ENCODE results near the gene RNFT2. TPM values are rescaled to one million over a fixed set of nuclear protein-coding genes. Genes with fewer than 3 reads are reported as not detected.
"Not testable (repeated sequence)": the region's sequence is repeated elsewhere in the genome, so short reads cannot be mapped to it uniquely, and the experiment has no call there.

RNFT2 gene
- total RNA-seq, 4 donors from 2014 or later: 0.31 to 0.54 TPM; not detected in 2

GRCh38 chr12:116749884-116750283 lies 11.8 kb downstream of the RNFT2 start:
- H3K27me3 ChIP-seq: no peaks in the 10 kb centered on the region
- no peak overlapping the region for H3K27ac ChIP-seq
- no peaks in the 10 kb centered on the region for H3K9me3 ChIP-seq
- no peaks in the 10 kb centered on the region for H3K36me3 ChIP-seq
- no CpG with 5 or more reads among the region's 26 CpGs for WGBS, 2 donors (ENCODE audit: low coverage in 1 of 2)
- H3K4me3 ChIP-seq: no peak overlapping the region
- H3K4me1 ChIP-seq: no peaks in the 10 kb centered on the region
- ATAC-seq: no peak
- TF ChIP-seq CTCF (IDR thresholded peaks at IDR 0.05) (no peak), POLR2AphosphoS5 (IDR thresholded peaks at IDR 0.05) (no peak), EP300 (IDR thresholded peaks at IDR 0.05) (no peak)

GRCh38 chr12:116750298-116750697 lies 12.2 kb downstream of the RNFT2 start:
- Histone ChIP-seq H3K4me3 (no peak overlapping the region), H3K36me3 (no peaks in the 10 kb centered on the region), H3K9me3 (no peaks in the 10 kb centered on the region), H3K27ac (no peak overlapping the region), H3K4me1 (no peaks in the 10 kb centered on the region), H3K27me3 (no peaks in the 10 kb centered on the region)
- TF ChIP-seq POLR2AphosphoS5 (IDR thresholded peaks at IDR 0.05): no peak
- TF ChIP-seq CTCF (IDR thresholded peaks at IDR 0.05): no peak
- TF ChIP-seq EP300 (IDR thresholded peaks at IDR 0.05): no peak
- TF ChIP-seq POLR2A (IDR thresholded peaks at IDR 0.05): no peak
- 80% methylated on average over 1 of the region's 4 CpGs; no CpG with 5 or more reads in 1 of the 2 donors for WGBS, 2 donors (ENCODE audit: low coverage in 1 of 2)
- no peak for ATAC-seq

- 79 to 93% methylated on average over 3 to 5 of the region's 5 CpGs for WGBS, 2 donors (ENCODE audit: low coverage in 1 of 2)
- not testable (repeated sequence) for H3K4me1 ChIP-seq, H3K27ac ChIP-seq, ATAC-seq, H3K27me3 ChIP-seq, H3K9me3 ChIP-seq, H3K36me3 ChIP-seq, H3K4me3 ChIP-seq
Observed at GRCh38 chr12:116754097-116754496, 16.0 kb downstream of the RNFT2 start.

- not testable (repeated sequence) for H3K27me3 ChIP-seq, H3K4me3 ChIP-seq, ATAC-seq, H3K9me3 ChIP-seq, H3K36me3 ChIP-seq, H3K4me1 ChIP-seq, H3K27ac ChIP-seq
- WGBS, 2 donors (ENCODE audit: low coverage in 1 of 2): 78% methylated on average over 1 of the region's 1 CpG; no CpG with 5 or more reads in 1 of the 2 donors
Observed at GRCh38 chr12:116754783-116755182, 16.7 kb downstream of the RNFT2 start.

GRCh38 chr12:116759783-116760621 lies 21.9 kb downstream of the RNFT2 start:
- no peak for ATAC-seq
- Histone ChIP-seq H3K4me1 (no peaks in the 10 kb centered on the region), H3K9me3 (no peaks in the 10 kb centered on the region), H3K27me3 (no peaks in the 10 kb centered on the region), H3K36me3 (no peaks in the 10 kb centered on the region), H3K4me3 (no peak overlapping the region), H3K27ac (no peak overlapping the region)
- 75 to 100% methylated on average over 1 to 7 of the region's 22 CpGs for WGBS, 2 donors (ENCODE audit: low coverage in 1 of 2)
- TF ChIP-seq EP300 (IDR thresholded peaks at IDR 0.05) (no peak), POLR2A (IDR thresholded peaks at IDR 0.05) (no peak), POLR2AphosphoS5 (IDR thresholded peaks at IDR 0.05) (no peak), CTCF (IDR thresholded peaks at IDR 0.05) (no peak)

- Histone ChIP-seq H3K4me3 (no peak overlapping the region), H3K27me3 (no peaks in the 10 kb centered on the region), H3K36me3 (no peaks in the 10 kb centered on the region), H3K4me1 (no peaks in the 10 kb centered on the region), H3K27ac (no peak overlapping the region), H3K9me3 (no peaks in the 10 kb centered on the region)
- TF ChIP-seq CTCF (IDR thresholded peaks at IDR 0.05): no peak
- TF ChIP-seq POLR2AphosphoS5 (IDR thresholded peaks at IDR 0.05): no peak
- no peak for TF ChIP-seq EP300 (IDR thresholded peaks at IDR 0.05)
- no peak for TF ChIP-seq POLR2A (IDR thresholded peaks at IDR 0.05)
- no peak for ATAC-seq
- WGBS, 2 donors (ENCODE audit: low coverage in 1 of 2): 80 to 89% methylated on average over 9 to 10 of the region's 11 CpGs
Observed at GRCh38 chr12:116760622-116761020, 22.5 kb downstream of the RNFT2 start.

Measured in gastroesophageal sphincter (tissue), 4 donors.